ENCODE data around the gene ABCA9. TPM values are rescaled to one million over a fixed set of nuclear protein-coding genes. Genes with fewer than 3 reads are reported as not detected.

ABCA9 gene
- total RNA-seq, 1 experiment from 2014 or later: 0.05 TPM

GRCh38 chr17:69067274-69068047, 6.7 kb upstream of the ABCA9 start:
- Histone ChIP-seq H3K4me3 (ENCODE audit: low read depth in 2 of 2, low read length in 2 of 2) (no peak overlapping the region), H3K36me3 (ENCODE audit: control insufficient read depth, insufficient read depth, low read length) (no peaks in the 10 kb centered on the region), H3K27ac (ENCODE audit: low read length) (no peak overlapping the region), H3K4me1 (ENCODE audit: control insufficient read depth, insufficient read depth, low read length) (no peaks in the 10 kb centered on the region), H3K9me3 (ENCODE audit: control insufficient read depth, insufficient read depth, low read depth, low read length) (no peaks in the 10 kb centered on the region), H3K27me3 (ENCODE audit: control insufficient read depth, insufficient read depth, low read length) (no peaks in the 10 kb centered on the region)
- DNase-seq (ENCODE audit: low read depth, low spot score) (no peak), ATAC-seq (no peak)
- intact Hi-C loops (cut with micrococcal nuclease; ENCODE audit: unreplicated experiment): no loop called here
- ChIA-PET POLR2A (no interaction called here), CTCF (no interaction called here)
- TF ChIP-seq, protein P1, sequence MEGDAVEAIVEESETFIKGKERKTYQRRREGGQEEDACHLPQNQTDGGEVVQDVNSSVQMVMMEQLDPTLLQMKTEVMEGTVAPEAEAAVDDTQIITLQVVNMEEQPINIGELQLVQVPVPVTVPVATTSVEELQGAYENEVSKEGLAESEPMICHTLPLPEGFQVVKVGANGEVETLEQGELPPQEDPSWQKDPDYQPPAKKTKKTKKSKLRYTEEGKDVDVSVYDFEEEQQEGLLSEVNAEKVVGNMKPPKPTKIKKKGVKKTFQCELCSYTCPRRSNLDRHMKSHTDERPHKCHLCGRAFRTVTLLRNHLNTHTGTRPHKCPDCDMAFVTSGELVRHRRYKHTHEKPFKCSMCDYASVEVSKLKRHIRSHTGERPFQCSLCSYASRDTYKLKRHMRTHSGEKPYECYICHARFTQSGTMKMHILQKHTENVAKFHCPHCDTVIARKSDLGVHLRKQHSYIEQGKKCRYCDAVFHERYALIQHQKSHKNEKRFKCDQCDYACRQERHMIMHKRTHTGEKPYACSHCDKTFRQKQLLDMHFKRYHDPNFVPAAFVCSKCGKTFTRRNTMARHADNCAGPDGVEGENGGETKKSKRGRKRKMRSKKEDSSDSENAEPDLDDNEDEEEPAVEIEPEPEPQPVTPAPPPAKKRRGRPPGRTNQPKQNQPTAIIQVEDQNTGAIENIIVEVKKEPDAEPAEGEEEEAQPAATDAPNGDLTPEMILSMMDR (IDR thresholded peaks at IDR 0.05): peak; percentile 13; the same call in 1 of the 2 replicates
- TF ChIP-seq POLR2AphosphoS5 (IDR thresholded peaks at IDR 0.05; ENCODE audit: low read depth, low read length): no peak
- in situ Hi-C loops (cut with HindIII; ENCODE audit: low pct_unique_long_range_greater_than_20kb, low sequenced_read_pairs): no loop called here
- BruUV-seq (replicated peaks): no TSS peak

DNA sequence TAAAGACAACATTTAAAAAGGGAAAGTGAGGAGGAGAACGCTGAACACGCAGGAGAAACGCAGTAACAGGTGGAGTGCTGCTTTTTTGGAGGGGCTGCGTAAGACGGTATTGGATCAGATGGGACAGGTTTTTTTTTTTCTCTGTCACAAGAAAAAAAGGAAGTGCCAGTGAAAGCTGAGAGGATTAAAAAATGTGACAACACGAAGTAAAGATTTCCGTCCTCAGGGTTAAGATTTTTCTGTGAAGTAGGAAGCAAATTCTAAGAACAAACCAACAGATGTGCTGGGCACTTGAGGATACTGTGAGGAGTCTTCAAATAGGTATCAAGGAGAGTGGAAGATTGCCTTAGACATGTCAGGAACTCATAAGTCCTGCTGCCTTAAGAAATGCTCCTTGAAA, 5.8 kb upstream of the ABCA9 start:
- TF ChIP-seq TCF7L2 (IDR thresholded peaks at IDR 0.05; ENCODE audit: low read depth, low read length) (no peak), POLR2AphosphoS5 (IDR thresholded peaks at IDR 0.05; ENCODE audit: low read depth, low read length) (no peak), SIN3A (IDR thresholded peaks at IDR 0.05; ENCODE audit: borderline replicate concordance, insufficient read depth, low read depth, low read length) (no peak), REST (IDR thresholded peaks at IDR 0.05; ENCODE audit: insufficient read depth in 1 of 2, low read depth in 2 of 2, low read length in 1 of 2) (no peak)
- TF ChIP-seq, protein P1 (IDR thresholded peaks at IDR 0.05): no peak
- ATAC-seq: no peak
- CTCF ChIA-PET: no interaction called here
- intact Hi-C loops (cut with micrococcal nuclease; ENCODE audit: unreplicated experiment) (no loop called here), in situ Hi-C loops (cut with HindIII; ENCODE audit: low pct_unique_long_range_greater_than_20kb, low sequenced_read_pairs) (no loop called here)
- Histone ChIP-seq H3K36me3 (ENCODE audit: control insufficient read depth, insufficient read depth, low read length) (no peaks in the 10 kb centered on the region), H3K4me3 (ENCODE audit: low read depth in 2 of 2, low read length in 2 of 2) (no peak overlapping the region), H3K4me1 (ENCODE audit: control insufficient read depth, insufficient read depth, low read length) (no peaks in the 10 kb centered on the region), H3K27ac (ENCODE audit: low read length) (no peak overlapping the region), H3K9me3 (ENCODE audit: control insufficient read depth, insufficient read depth, low read depth, low read length) (no peaks in the 10 kb centered on the region), H3K27me3 (ENCODE audit: control insufficient read depth, insufficient read depth, low read length) (no peaks in the 10 kb centered on the region)
- no peak for DNase-seq (ENCODE audit: low read depth, low spot score)
- no TSS peak for BruUV-seq (replicated peaks)
- POLR2A ChIA-PET: no interaction called here
